SIG-M5 treated with dmso at 0.1 percent for 504 hours (cell line): Measurements from ENCODE around the gene RABGGTA.

Experiments
- DNase-seq: peaks from one replicate; lab custom pipeline; 2025; ENCODE audit not compliant: unreplicated experiment; lab: John Stamatoyannopoulos, UW

The RABGGTA gene

GRCh38 chr14:24279301-24280186, 8.1 kb upstream of the RABGGTA start:
- DNase-seq = peak; percentile 15

- no peak for DNase-seq
These were observed 7.0 kb upstream of the RABGGTA start for GRCh38 chr14:24278424-24278823.

GRCh38 chr14:24277606-24278321, 6.4 kb upstream of the RABGGTA start:
- DNase-seq = peak; percentile 85

GRCh38 chr14:24277071-24277470, 5.7 kb upstream of the RABGGTA start:
- DNase-seq = no peak

- peak; percentile 84 for DNase-seq
These were observed 2.7 kb upstream of the RABGGTA start for GRCh38 chr14:24274101-24274543.

- DNase-seq = no peak
These were observed 2.1 kb upstream of the RABGGTA start for GRCh38 chr14:24273422-24273998.

- no peak for DNase-seq
These were observed 1.1 kb upstream of the RABGGTA start for GRCh38 chr14:24272467-24272866.

GRCh38 chr14:24271834-24272263, 452 bp upstream of the RABGGTA start:
- no peak for DNase-seq

- DNase-seq = no peak
These were observed 762 bp downstream of the RABGGTA start for GRCh38 chr14:24270537-24271133.

GRCh38 chr14:24269910-24270536, 1.4 kb downstream of the RABGGTA start:
- DNase-seq = no peak

- DNase-seq = no peak
These were observed 2.0 kb downstream of the RABGGTA start for GRCh38 chr14:24269368-24269767.

- DNase-seq = no peak
These were observed 3.2 kb downstream of the RABGGTA start for GRCh38 chr14:24268225-24268624.

GRCh38 chr14:24267516-24267915, 3.9 kb downstream of the RABGGTA start:
- no peak for DNase-seq

- DNase-seq = no peak
These were observed 4.8 kb downstream of the RABGGTA start for GRCh38 chr14:24266344-24267244.

GRCh38 chr14:24264298-24264697, 7.1 kb downstream of the RABGGTA start:
- DNase-seq = no peak

GRCh38 chr14:24263848-24264247, 7.5 kb downstream of the RABGGTA start:
- DNase-seq = no peak

GRCh38 chr14:24262821-24263733, 8.3 kb downstream of the RABGGTA start, which contains the start of gene TGM1:
Gene TGM1 (minus strand): TSS chr14:24263177. CDS start chr14:24262352, 825 bp downstream.
- no peak for DNase-seq

- no peak for DNase-seq
These were observed 9.4 kb downstream of the RABGGTA start for GRCh38 chr14:24261969-24262327.
